Ovary (tissue), 9 donors: Measurements from ENCODE around the gene TRAM2. TPM values are rescaled to one million over a fixed set of nuclear protein-coding genes. Genes with fewer than 3 reads are reported as not detected.

Experiments used
- DNase-seq, 5 donors: peaks; one replicate each; pipeline ENCODE4 v3.0.0-alpha.2; 2019 to 2020
- H3K27ac ChIP-seq, 2 donors: fragments of 200-600 bp; one replicate each; pipeline versions ENCODE4 v1.5.1 to v1.8.0; 2019 to 2022
- H3K27me3 ChIP-seq: fragments of 200-600 bp; one replicate; pipeline ENCODE4 v1.8.0; 2022
- H3K36me3 ChIP-seq: fragments of 200-600 bp; sonication (generic); one replicate; pipeline ENCODE4 v1.5.1; 2019
- H3K4me1 ChIP-seq: one replicate; pipeline ENCODE4 v1.8.1; 2013; ENCODE audit warnings: mild to moderate bottlenecking, moderate library complexity; ENCODE audit not compliant: insufficient read depth
- H3K4me3 ChIP-seq: fragments of 200-600 bp; sonication (generic); one replicate; pipeline ENCODE4 v1.5.1; 2017
- H3K9me3 ChIP-seq, 2 donors: fragments of 200-600 bp in 1 of 2; sonication (generic) in 1 of 2; one replicate each; pipeline versions ENCODE4 v1.5.1 to v1.8.1; 2013 to 2019; ENCODE audit warnings: mild to moderate bottlenecking in 1 of 2, moderate library complexity in 1 of 2
- EP300 ChIP-seq: sonication (generic); formaldehyde crosslinking; IDR thresholded peaks from one replicate; pipeline ENCODE4 v1.6.1; 2017; ENCODE audit warnings: antibody characterized with exemption
- POLR2A ChIP-seq: fragments of 450-650 bp; IDR thresholded peaks from one replicate; pipeline ENCODE4 v1.6.1; 2017; ENCODE audit warnings: antibody characterized with exemption, mild to moderate bottlenecking, moderate library complexity
- WGBS, 3 donors: extraction: QIAGEN DNeasy Blood & Tissue Kit in 1 of 3; methylation state at CpG; one replicate each; pipeline versions ENCODE4 v1.1.5 to v1.1.7; 2013 to 2017; 5-methylcytosine and 5-hydroxymethylcytosine counted together
- intact Hi-C, 4 donors: fragments of 100-400 bp; cut with DNase I; formaldehyde crosslinking; loops; one replicate each; pipeline versions ENCODE4 v1.11.0 to v1.15.1; 2022 to 2023
- polyA plus RNA-seq, 2 donors: library from polyadenylated mRNA; stranded (reverse); fragments of 200-250 nt in 1 of 2; fragments of 350-450 nt in 1 of 2; fragmentation: Illumina TruSeq in 1 of 2; extraction: RNeasy Lipid Tissue Mini Kit (QIAGEN cat#74804) in 1 of 2; gene quantifications; one replicate each; pipeline ENCODE4 v1.2.3, GENCODE V29; 2013 to 2014
- total RNA-seq, 7 donors: library from RNA; depleted of rRNA in 2 of 7; stranded (reverse); fragments of >200 nt in 2 of 7; fragmentation: NEBNext Ultra II Directional in 3 of 7; extraction: Animal tissue kit (Norgen Biotek cat#: 25700) in 3 of 7; gene quantifications; one replicate each; pipeline versions ENCODE4 v1.1.0 to v1.2.4, GENCODE V29; 2016 to 2023
- TF ChIP-seq, protein P1 (sequence below), 3 donors: fragments of 450-650 bp in 2 of 3; fragments of 200-600 bp in 1 of 3; IDR thresholded peaks; one replicate each; pipeline versions ENCODE4 v1.5.1 to v1.8.0; 2016 to 2022; ENCODE audit warnings: antibody characterized with exemption in 3 of 3, mild to moderate bottlenecking in 1 of 3
- donor health status: DM: no; HTN: no; CAD: no; lungs with moderate emphysema.
- donor health status: DM: no; HTN: no; CAD: no.
- donor health status: Bipolar disorder and iron deficiency.
- donor health status: DM: yes; HTN: yes; CAD: no.
- donor health status: DM: no; HTN: no; CAD: no.
- donor health status: DM: yes; HTN: yes; CAD: no.

Gene TRAM2
- total and polyA plus RNA-seq, 9 donors, result 7.7 to 36.9 (median 22.0) TPM

GRCh38 chr6:52611833-52612232 lies 35.0 kb upstream of the TRAM2 start:
- TF ChIP-seq, protein P1, sequence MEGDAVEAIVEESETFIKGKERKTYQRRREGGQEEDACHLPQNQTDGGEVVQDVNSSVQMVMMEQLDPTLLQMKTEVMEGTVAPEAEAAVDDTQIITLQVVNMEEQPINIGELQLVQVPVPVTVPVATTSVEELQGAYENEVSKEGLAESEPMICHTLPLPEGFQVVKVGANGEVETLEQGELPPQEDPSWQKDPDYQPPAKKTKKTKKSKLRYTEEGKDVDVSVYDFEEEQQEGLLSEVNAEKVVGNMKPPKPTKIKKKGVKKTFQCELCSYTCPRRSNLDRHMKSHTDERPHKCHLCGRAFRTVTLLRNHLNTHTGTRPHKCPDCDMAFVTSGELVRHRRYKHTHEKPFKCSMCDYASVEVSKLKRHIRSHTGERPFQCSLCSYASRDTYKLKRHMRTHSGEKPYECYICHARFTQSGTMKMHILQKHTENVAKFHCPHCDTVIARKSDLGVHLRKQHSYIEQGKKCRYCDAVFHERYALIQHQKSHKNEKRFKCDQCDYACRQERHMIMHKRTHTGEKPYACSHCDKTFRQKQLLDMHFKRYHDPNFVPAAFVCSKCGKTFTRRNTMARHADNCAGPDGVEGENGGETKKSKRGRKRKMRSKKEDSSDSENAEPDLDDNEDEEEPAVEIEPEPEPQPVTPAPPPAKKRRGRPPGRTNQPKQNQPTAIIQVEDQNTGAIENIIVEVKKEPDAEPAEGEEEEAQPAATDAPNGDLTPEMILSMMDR (IDR thresholded peaks at IDR 0.05), result no peak
- TF ChIP-seq EP300, result no peak
- no peak for TF ChIP-seq POLR2A
- Histone ChIP-seq H3K27me3 (no peaks in the 10 kb centered on the region), H3K9me3 (no peaks in the 10 kb centered on the region), H3K36me3 (no peaks in the 10 kb centered on the region), H3K4me3 (no peak overlapping the region), H3K4me1 (no peaks in the 10 kb centered on the region), H3K27ac (no peak overlapping the region)
- intact Hi-C loops, result no loop called here
- 84 to 96% (median 96%) methylated on average over 1 of the region's 1 CpG for WGBS, 3 donors
- DNase-seq, result no peak

DNA sequence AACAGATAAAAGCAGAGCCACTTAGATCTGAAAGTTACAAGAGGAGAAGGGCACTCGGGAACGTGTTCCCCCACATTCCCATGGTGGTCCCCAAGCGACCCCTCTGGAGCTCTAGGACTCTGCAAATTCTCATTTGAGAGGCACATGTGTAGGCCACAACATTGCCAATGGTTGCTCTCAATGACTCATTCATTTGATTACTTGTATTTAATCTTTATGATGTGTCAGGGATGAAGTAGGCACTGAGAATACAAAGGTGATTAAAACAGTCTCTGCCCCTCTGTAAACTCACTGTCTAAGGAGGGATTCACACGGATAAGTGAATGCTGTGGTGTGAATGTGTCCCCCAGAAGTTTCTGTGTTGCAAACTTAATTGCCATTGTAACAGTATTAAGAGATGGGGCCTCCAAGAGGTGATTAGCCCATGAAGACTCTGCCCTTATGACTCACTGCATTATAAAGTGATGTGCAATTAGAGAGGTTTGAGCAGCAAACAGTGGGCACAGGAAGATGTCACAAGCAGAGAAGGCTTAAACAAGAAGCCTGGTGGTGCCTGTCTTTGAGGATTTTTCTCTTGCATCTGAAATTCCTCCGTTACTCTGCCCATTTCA lies 34.0 kb upstream of the TRAM2 start:
- no peak overlapping the region for H3K4me3 ChIP-seq
- no peaks in the 10 kb centered on the region for H3K36me3 ChIP-seq
- DNase-seq, result no peak
- WGBS, 3 donors, result 78 to 84% (median 82%) methylated on average over 5 of the region's 5 CpGs
- no peaks in the 10 kb centered on the region for H3K27me3 ChIP-seq
- H3K9me3 ChIP-seq, result no peaks in the 10 kb centered on the region
- TF ChIP-seq, protein P1 (IDR thresholded peaks at IDR 0.05), result no peak
- TF ChIP-seq POLR2A, result no peak
- TF ChIP-seq EP300, result no peak
- H3K4me1 ChIP-seq, result no peaks in the 10 kb centered on the region
- intact Hi-C loops, result no loop called here
- no peak overlapping the region for H3K27ac ChIP-seq

DNA sequence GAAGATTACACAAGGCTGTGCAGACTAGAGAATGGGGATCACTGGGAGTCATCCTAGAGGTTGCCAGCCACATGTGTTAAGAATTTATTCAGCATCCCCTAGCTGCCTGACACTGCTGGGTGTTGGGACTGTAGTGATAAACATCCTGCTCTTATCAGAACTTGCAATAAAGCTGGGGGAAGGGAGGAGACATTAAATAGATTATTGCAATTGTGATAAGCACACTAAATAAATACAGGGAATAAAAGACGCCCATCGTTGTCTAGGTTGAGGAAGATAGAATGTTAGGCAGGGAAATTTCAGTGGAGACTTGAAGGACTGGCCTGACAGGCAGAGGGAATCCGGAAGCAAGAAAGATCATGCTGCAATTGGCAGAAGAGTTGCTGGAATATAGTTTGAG lies 33.2 kb upstream of the TRAM2 start:
- intact Hi-C loops, result no loop called here
- no peak for TF ChIP-seq EP300
- no peak for TF ChIP-seq POLR2A
- TF ChIP-seq, protein P1 (IDR thresholded peaks at IDR 0.05), result no peak
- Histone ChIP-seq H3K27me3 (no peaks in the 10 kb centered on the region), H3K9me3 (no peaks in the 10 kb centered on the region), H3K27ac (no peak overlapping the region), H3K36me3 (no peaks in the 10 kb centered on the region), H3K4me1 (no peaks in the 10 kb centered on the region), H3K4me3 (no peak overlapping the region)
- 36 to 52% (median 51%) methylated on average over 3 of the region's 3 CpGs for WGBS, 3 donors
- no peak for DNase-seq

- Histone ChIP-seq H3K27ac (no peak overlapping the region), H3K9me3 (no peaks in the 10 kb centered on the region), H3K27me3 (no peaks in the 10 kb centered on the region), H3K4me3 (no peak overlapping the region), H3K4me1 (no peaks in the 10 kb centered on the region), H3K36me3 (no peaks in the 10 kb centered on the region)
- intact Hi-C loops, result no loop called here
- WGBS, 3 donors, result 77 to 86% (median 79%) methylated on average over 5 of the region's 5 CpGs
- DNase-seq, result no peak
- TF ChIP-seq POLR2A, result no peak
- no peak for TF ChIP-seq EP300
- TF ChIP-seq, protein P1 (IDR thresholded peaks at IDR 0.05), result no peak
These were observed 28.8 kb upstream of the TRAM2 start for GRCh38 chr6:52605610-52606185.
